EL (cell line): ENCODE data around the gene UBAP1.
"Not testable (repeated sequence)": the region's sequence is repeated elsewhere in the genome, so short reads cannot be mapped to it uniquely, and the experiment has no call there.

Source experiments
- DNase-seq: peaks from one replicate; pipeline ENCODE4 v3.0.0-alpha.2; 2016

UBAP1 gene

GRCh38 chr9:34226144-34226760 lies 47.4 kb downstream of the UBAP1 start:
- not testable (repeated sequence) for DNase-seq

- DNase-seq = peak; percentile 51
Observed at GRCh38 chr9:34227445-34227844, 48.6 kb downstream of the UBAP1 start.

- DNase-seq = no peak
Observed at GRCh38 chr9:34230556-34230955, 51.7 kb downstream of the UBAP1 start.

- DNase-seq = no peak
Observed at GRCh38 chr9:34232201-34232600, 53.4 kb downstream of the UBAP1 start.

- no peak for DNase-seq
Observed at GRCh38 chr9:34233672-34234071, 54.8 kb downstream of the UBAP1 start.

GRCh38 chr9:34237836-34238235 lies 59.0 kb downstream of the UBAP1 start:
- no peak for DNase-seq

GRCh38 chr9:34240006-34240405 lies 61.2 kb downstream of the UBAP1 start:
- no peak for DNase-seq

- DNase-seq = no peak
Observed at GRCh38 chr9:34242830-34243229, 64.0 kb downstream of the UBAP1 start.

- not testable (repeated sequence) for DNase-seq
Observed at GRCh38 chr9:34245212-34245611, 66.4 kb downstream of the UBAP1 start.

- DNase-seq = no peak
Observed at GRCh38 chr9:34246453-34246852, 67.6 kb downstream of the UBAP1 start.

- not testable (repeated sequence) for DNase-seq
Observed at GRCh38 chr9:34247782-34248181, 68.9 kb downstream of the UBAP1 start.

GRCh38 chr9:34249274-34249673 lies 70.4 kb downstream of the UBAP1 start:
- DNase-seq = no peak

GRCh38 chr9:34250721-34251120 lies 71.9 kb downstream of the UBAP1 start:
- no peak for DNase-seq

GRCh38 chr9:34252016-34252415 lies 73.2 kb downstream of the UBAP1 start:
- DNase-seq = no peak

- DNase-seq = peak; percentile 62
Observed at GRCh38 chr9:34252670-34253459, 74.0 kb downstream of the UBAP1 start.

GRCh38 chr9:34253460-34253837 lies 74.6 kb downstream of the UBAP1 start:
- peak; percentile 18 for DNase-seq

- DNase-seq = peak; percentile 88
Observed at GRCh38 chr9:34254141-34254913, 75.5 kb downstream of the UBAP1 start.

GRCh38 chr9:34254966-34255825 lies 76.4 kb downstream of the UBAP1 start:
- peak; percentile 30 for DNase-seq

- DNase-seq = no peak
Observed at GRCh38 chr9:34256104-34256503, 77.3 kb downstream of the UBAP1 start.

GRCh38 chr9:34256987-34257585 lies 78.2 kb downstream of the UBAP1 start:
- no peak for DNase-seq

GRCh38 chr9:34259315-34259714 lies 80.5 kb downstream of the UBAP1 start:
- DNase-seq = no peak

GRCh38 chr9:34262971-34263370 lies 84.1 kb downstream of the UBAP1 start:
- no peak for DNase-seq
